MM.1S (cell line): ENCODE measurements around the gene DCANP1.

Source experiments
- DNase-seq: peaks from one replicate; pipeline ENCODE4 v3.0.0-alpha.2; 2015
- H2AFZ ChIP-seq: fragments of 300-600 bp; sonication (generic); 2 replicates; pipeline ENCODE4 v1.6.0; 2016; ENCODE audit warnings: antibody characterized with exemption, low read length
- H3F3A ChIP-seq: fragments of 300-600 bp; sonication (generic); 2 replicates; pipeline ENCODE4 v1.6.1; 2016; ENCODE audit warnings: mild to moderate bottlenecking, antibody characterized with exemption, low read length, moderate library complexity, mixed read lengths; ENCODE audit not compliant: insufficient read depth
- H3K27ac ChIP-seq: fragments of 300-600 bp; sonication (generic); 2 replicates; pipeline ENCODE4 v1.5.1; 2016; ENCODE audit warnings: mild to moderate bottlenecking, low read length
- H3K27me3 ChIP-seq: fragments of 300-600 bp; sonication (generic); replicated peaks from 2 replicates; pipeline ENCODE4 v1.6.0; 2016; ENCODE audit warnings: low read length; ENCODE audit not compliant: insufficient read depth
- H3K36me3 ChIP-seq: fragments of 300-600 bp; sonication (generic); replicated peaks from 2 replicates; pipeline ENCODE4 v1.6.1; 2016; ENCODE audit warnings: mild to moderate bottlenecking, low read length, mixed read lengths; ENCODE audit not compliant: insufficient read depth
- H3K4me1 ChIP-seq: fragments of 300-600 bp; sonication (generic); 2 replicates; pipeline ENCODE4 v1.6.1; 2016; ENCODE audit warnings: low read length, mixed read lengths
- H3K4me2 ChIP-seq: fragments of 300-600 bp; sonication (generic); 2 replicates; pipeline ENCODE4 v1.6.0; 2016; ENCODE audit warnings: low read depth, low read length
- H3K4me3 ChIP-seq: fragments of 300-600 bp; sonication (generic); 2 replicates; pipeline ENCODE4 v1.5.1; 2016; ENCODE audit warnings: low read length, mixed read lengths
- H3K79me2 ChIP-seq: fragments of 300-600 bp; sonication (generic); 2 replicates; pipeline ENCODE4 v1.6.1; 2016; ENCODE audit warnings: mixed run types, low read length, mixed read lengths
- H3K9ac ChIP-seq: fragments of 300-600 bp; sonication (generic); 2 replicates; pipeline ENCODE4 v1.6.1; 2016; ENCODE audit warnings: low read length, mixed read lengths
- H3K9me2 ChIP-seq: fragments of 300-600 bp; sonication (generic); replicated peaks from 2 replicates; pipeline ENCODE4 v1.6.1; 2016; ENCODE audit warnings: mild to moderate bottlenecking, low read length, mixed read lengths; ENCODE audit not compliant: insufficient read depth
- H3K9me3 ChIP-seq: fragments of 300-600 bp; sonication (generic); replicated peaks from 2 replicates; pipeline ENCODE4 v1.6.1; 2016; ENCODE audit warnings: mild to moderate bottlenecking, low read length, mixed read lengths; ENCODE audit not compliant: insufficient read depth
- H4K20me1 ChIP-seq: fragments of 300-600 bp; sonication (generic); 2 replicates; pipeline ENCODE4 v1.6.1; 2016; ENCODE audit warnings: mild to moderate bottlenecking, low read length, moderate library complexity, mixed read lengths; ENCODE audit not compliant: insufficient read depth
- CTCF ChIP-seq: fragments of 300-600 bp; sonication (generic); IDR thresholded peaks from 2 replicates; pipeline ENCODE4 v1.5.1; 2016; ENCODE audit warnings: antibody characterized with exemption, low read length, mixed read lengths
- EZH2 ChIP-seq: fragments of 300-600 bp; sonication (generic); optimal IDR thresholded peaks from 2 replicates; pipeline ENCODE3; 2017; ENCODE audit warnings: low read depth, mild to moderate bottlenecking, antibody characterized with exemption, low read length, mixed read lengths
- EZH2phosphoT487 ChIP-seq: fragments of 300-600 bp; sonication (generic); IDR thresholded peaks from 2 replicates; pipeline ENCODE4 v1.6.1; 2018; ENCODE audit warnings: antibody characterized with exemption, low read length

The DCANP1 gene

GRCh38 chr5:135454946-135455345, 7.8 kb upstream of the DCANP1 start:
- Histone ChIP-seq H3K4me2 (no peak overlapping the region), H3K9me3 (no peaks in the 10 kb centered on the region), H2AFZ (no peak overlapping the region), H3K36me3 (no peaks in the 10 kb centered on the region), H3K9me2 (no peaks in the 10 kb centered on the region), H4K20me1 (no peaks in the 10 kb centered on the region), H3K79me2 (no peaks in the 10 kb centered on the region), H3F3A (no peaks in the 10 kb centered on the region), H3K27me3 (no peaks in the 10 kb centered on the region), H3K4me3 (no peak overlapping the region), H3K4me1 (no peaks in the 10 kb centered on the region; the same call in 1 of the 2 replicates), H3K27ac (no peak overlapping the region), H3K9ac (no peak overlapping the region)
- no peak for TF ChIP-seq EZH2phosphoT487
- TF ChIP-seq EZH2, result no peak
- TF ChIP-seq CTCF, result no peak
- DNase-seq, result no peak

GRCh38 chr5:135453613-135454012, 6.5 kb upstream of the DCANP1 start:
- Histone ChIP-seq H3K27ac (no peak overlapping the region), H3F3A (no peaks in the 10 kb centered on the region), H3K36me3 (no peaks in the 10 kb centered on the region), H3K4me3 (no peak overlapping the region), H3K4me1 (no peaks in the 10 kb centered on the region; the same call in 1 of the 2 replicates), H2AFZ (no peak overlapping the region), H3K79me2 (no peaks in the 10 kb centered on the region), H4K20me1 (no peaks in the 10 kb centered on the region), H3K9me3 (no peaks in the 10 kb centered on the region), H3K9ac (no peak overlapping the region), H3K27me3 (no peaks in the 10 kb centered on the region), H3K4me2 (no peak overlapping the region), H3K9me2 (no peaks in the 10 kb centered on the region)
- no peak for DNase-seq
- TF ChIP-seq EZH2phosphoT487 (no peak), EZH2 (no peak), CTCF (no peak)

- Histone ChIP-seq H4K20me1 (no peaks in the 10 kb centered on the region), H3K27me3 (no peaks in the 10 kb centered on the region), H3K9me3 (no peaks in the 10 kb centered on the region), H2AFZ (no peak within 1 kb of the TSS), H3K4me1 (no peaks in the 10 kb centered on the region; the same call in 1 of the 2 replicates), H3K4me2 (no peak within 1 kb of the TSS), H3K9ac (no peak within 1 kb of the TSS), H3F3A (no peaks in the 10 kb centered on the region), H3K27ac (no peak within 1 kb of the TSS), H3K9me2 (no peaks in the 10 kb centered on the region), H3K4me3 (no peak within 1 kb of the TSS), H3K79me2 (no peaks in the 10 kb centered on the region), H3K36me3 (no peaks in the 10 kb centered on the region)
- TF ChIP-seq EZH2phosphoT487, result no peak
- no peak for TF ChIP-seq CTCF
- TF ChIP-seq EZH2, result no peak
- no peak for DNase-seq
Measured at GRCh38 chr5:135452321-135453030, 5.3 kb upstream of the DCANP1 start, which contains the start of gene TIFAB. TSS of gene TIFAB (minus strand) at chr5:135452351. CDS start at chr5:135449939, 2,412 bp downstream.
